ENCODE measurements around the gene SAMD1. TPM values are rescaled to one million over a fixed set of nuclear protein-coding genes. Genes with fewer than 3 reads are reported as not detected.

Gene SAMD1
- total and polyA plus RNA-seq, 9 of the 15 experiments (the other 6 are each of a cell fraction or from before 2014, with no cell fraction given), result 2.9 to 96.0 (median 43.5) TPM

- TF ChIP-seq ZNF398 (CRISPR knock-in tag; IDR thresholded peaks at IDR 0.05) (no peak), THAP7 (CRISPR knock-in tag; IDR thresholded peaks at IDR 0.05) (no peak), REST (IDR thresholded peaks at IDR 0.05; ENCODE audit: borderline replicate concordance) (no peak), REST (CRISPR knock-in tag; IDR thresholded peaks at IDR 0.05; ENCODE audit: low read depth) (no peak), ZNF436 (CRISPR knock-in tag; IDR thresholded peaks at IDR 0.05) (no peak), ZNF224 (CRISPR knock-in tag; IDR thresholded peaks at IDR 0.05) (no peak), TAL1 (IDR thresholded peaks at IDR 0.05) (no peak), ARID1B (IDR thresholded peaks at IDR 0.05) (no peak), FOS (IDR thresholded peaks at IDR 0.05; ENCODE audit: extremely low read depth, insufficient read length) (no peak), ZFP36 (IDR thresholded peaks at IDR 0.05; ENCODE audit: low read depth, low read length, partially characterized antibody) (no peak), NFATC3 (IDR thresholded peaks at IDR 0.05) (no peak), ZC3H8 (IDR thresholded peaks at IDR 0.05) (no peak), GTF2F1 (IDR thresholded peaks at IDR 0.05; ENCODE audit: low read depth, low read length) (no peak), MTF1 (CRISPR knock-in tag; IDR thresholded peaks at IDR 0.05; ENCODE audit: borderline replicate concordance) (no peak), ZNF124 (CRISPR knock-in tag; IDR thresholded peaks at IDR 0.05) (no peak), ZFP91 (CRISPR knock-in tag; IDR thresholded peaks at IDR 0.05) (no peak), BCOR (IDR thresholded peaks at IDR 0.05) (no peak)
Observed at GRCh38 chr19:14073925-14074838, 16.4 kb downstream of the SAMD1 start (continued).
